ENCODE measurements around the gene TIMM8A.
"Not testable (repeated sequence)": the region's sequence is repeated elsewhere in the genome, so short reads cannot be mapped to it uniquely, and the experiment has no call there.

TIMM8A gene

GRCh38 chrX:101359966-101360365 lies 11.4 kb upstream of the TIMM8A start:
- no peak for DNase-seq (ENCODE audit: low read depth)

GRCh38 chrX:101357166-101357795 lies 8.7 kb upstream of the TIMM8A start:
- no peak for DNase-seq (ENCODE audit: low read depth)

GRCh38 chrX:101349193-101349562 lies 636 bp upstream of the TIMM8A start:
- no peak for DNase-seq (ENCODE audit: low read depth)

GRCh38 chrX:101347859-101348451 lies 587 bp downstream of the TIMM8A start:
- DNase-seq (ENCODE audit: low read depth), result no peak

- DNase-seq (ENCODE audit: low read depth), result no peak
Observed at GRCh38 chrX:101337776-101338271, 10.7 kb downstream of the TIMM8A start.

- DNase-seq (ENCODE audit: low read depth), result not testable (repeated sequence)
Observed at GRCh38 chrX:101334310-101334709, 14.2 kb downstream of the TIMM8A start.

GRCh38 chrX:101326600-101326999 lies 21.9 kb downstream of the TIMM8A start:
- DNase-seq (ENCODE audit: low read depth), result not testable (repeated sequence)

GRCh38 chrX:101303790-101304189 lies 44.8 kb downstream of the TIMM8A start:
- DNase-seq (ENCODE audit: low read depth), result no peak
